HG03460 (cell line): ENCODE measurements around the gene PAPPA.

ENCODE experiments used
- ATAC-seq: cut with Tn5 transposase; IDR thresholded peaks from one replicate; pipeline ENCODE4 v1.9.1; 2021; ENCODE audit not compliant: unreplicated experiment

PAPPA gene

DNA sequence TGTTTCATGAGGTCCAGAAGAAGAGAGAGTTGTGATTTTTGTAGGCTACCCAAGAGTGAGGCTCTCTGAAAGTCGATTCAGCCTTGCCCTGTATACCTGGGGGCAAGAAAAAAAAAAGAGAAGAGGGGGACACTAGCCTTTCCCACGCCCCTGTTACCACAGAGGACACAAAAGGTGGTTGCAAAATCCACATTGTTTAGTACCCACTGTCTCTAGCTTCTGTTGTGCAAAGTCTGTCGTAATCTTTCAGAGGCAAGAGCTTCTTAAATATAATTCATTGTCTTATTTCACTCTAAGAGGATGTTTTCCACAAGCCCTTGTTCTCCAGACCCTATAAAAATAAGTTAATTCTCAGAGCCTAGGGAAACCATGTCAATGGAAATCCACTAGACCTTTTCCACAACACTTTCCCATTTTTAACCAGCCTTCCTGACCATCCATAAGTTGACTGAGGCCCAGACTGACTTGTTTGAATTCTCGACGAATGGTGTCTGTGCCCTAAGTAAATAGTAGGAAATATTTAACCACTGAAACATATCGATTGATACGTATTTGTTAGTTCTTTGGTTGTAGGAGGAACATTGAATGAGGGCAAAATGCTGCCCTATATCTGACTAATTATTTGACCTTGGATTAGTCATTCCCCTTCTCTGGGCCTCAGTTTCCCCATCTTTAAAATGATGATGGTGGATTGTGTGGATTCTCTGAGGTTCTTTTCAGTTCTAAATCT is 182.7 kb downstream of the PAPPA start:
- no peak for ATAC-seq

DNA sequence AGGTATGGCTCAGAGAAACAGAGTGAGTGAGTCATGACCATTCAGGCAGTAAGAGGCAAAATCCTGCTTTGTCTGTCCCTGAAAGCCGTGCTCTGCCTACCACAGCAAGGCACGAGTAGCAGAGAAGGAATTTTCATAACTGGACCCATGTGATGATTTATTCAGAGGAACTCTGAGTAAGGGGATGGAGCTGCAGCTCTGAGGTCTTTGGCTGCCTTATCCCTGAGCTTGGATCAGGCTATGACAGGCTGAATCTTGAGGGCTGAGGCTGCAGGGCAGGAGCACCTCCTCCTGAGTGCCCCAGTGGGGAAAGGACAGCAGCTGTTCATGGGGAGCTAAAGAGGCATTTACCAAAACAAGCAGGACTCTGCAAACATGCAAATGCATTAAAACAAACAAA is 183.4 kb downstream of the PAPPA start:
- ATAC-seq: no peak

DNA sequence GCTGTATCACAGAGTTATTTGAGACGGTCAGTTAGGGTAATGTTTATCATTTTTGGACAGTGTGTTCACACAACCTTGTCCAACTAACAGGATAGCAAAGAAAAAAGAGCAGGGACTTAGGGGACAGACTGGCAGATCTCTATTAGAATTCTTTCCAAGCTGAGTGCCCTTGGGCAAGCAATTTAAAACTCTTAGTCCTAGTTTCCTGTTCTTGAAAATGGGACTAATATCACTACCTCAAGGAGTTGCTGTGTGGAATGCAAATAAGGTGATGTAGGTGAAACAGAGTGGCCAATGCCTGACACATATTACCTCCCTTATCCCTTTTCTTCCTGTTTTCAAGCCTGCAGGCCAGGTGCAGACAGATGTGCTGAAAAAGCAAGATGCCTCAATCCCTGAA is 186.7 kb downstream of the PAPPA start:
- ATAC-seq: no peak

- ATAC-seq: no peak
These were observed 188.5 kb downstream of the PAPPA start for GRCh38 chr9:116342061-116342460.

- ATAC-seq: no peak
These were observed 189.3 kb downstream of the PAPPA start for GRCh38 chr9:116342941-116343340.

- no peak for ATAC-seq
These were observed 190.8 kb downstream of the PAPPA start for GRCh38 chr9:116344416-116344815.

- no peak for ATAC-seq
These were observed 191.8 kb downstream of the PAPPA start for GRCh38 chr9:116345393-116345792.

- no peak for ATAC-seq
These were observed 192.2 kb downstream of the PAPPA start for GRCh38 chr9:116345817-116346216.

- ATAC-seq: no peak
These were observed 196.1 kb downstream of the PAPPA start for GRCh38 chr9:116349684-116350083.

- ATAC-seq: no peak
These were observed 196.6 kb downstream of the PAPPA start for GRCh38 chr9:116350213-116350612.

GRCh38 chr9:116352958-116353357 is 199.4 kb downstream of the PAPPA start:
- ATAC-seq: no peak

DNA sequence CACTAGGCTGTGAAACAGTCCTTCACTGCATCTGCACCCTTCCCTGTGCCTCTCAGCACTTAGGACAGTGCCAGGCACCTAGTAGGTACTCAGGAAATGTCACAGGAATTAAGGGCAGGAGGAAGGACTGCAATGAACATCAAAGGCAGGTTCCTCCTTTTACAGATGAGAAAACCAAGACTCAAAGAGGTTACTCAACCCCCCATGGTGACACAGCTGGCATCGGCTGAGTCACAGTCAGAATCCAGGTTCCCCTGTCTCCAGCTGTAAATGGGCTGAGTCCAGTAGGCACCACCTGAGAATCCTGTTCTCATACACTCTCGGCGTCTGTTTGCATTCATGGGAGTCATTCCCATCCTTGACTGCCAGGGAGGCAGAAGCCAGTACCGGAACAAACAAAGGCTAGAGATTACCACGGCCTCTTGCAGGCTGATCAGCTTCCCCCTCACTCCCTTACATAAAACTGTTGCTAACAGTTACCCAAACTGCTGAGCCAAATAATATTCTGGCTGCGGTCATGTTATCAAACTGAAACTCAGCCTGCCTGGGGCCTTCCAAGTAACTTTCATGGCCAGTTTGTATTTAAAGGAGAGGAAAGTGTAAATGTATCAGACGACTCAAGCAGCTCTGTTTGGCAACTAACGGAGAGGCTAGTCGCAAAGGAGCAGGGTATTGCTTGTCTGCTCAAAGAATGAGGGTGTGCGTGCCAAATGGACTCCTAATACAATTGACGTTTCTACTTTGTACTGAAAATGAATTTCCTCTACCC is 201.7 kb downstream of the PAPPA start:
- no peak for ATAC-seq

GRCh38 chr9:116358251-116358650 is 204.7 kb downstream of the PAPPA start:
- no peak for ATAC-seq

- no peak for ATAC-seq
These were observed 206.4 kb downstream of the PAPPA start for GRCh38 chr9:116360016-116360415.

DNA sequence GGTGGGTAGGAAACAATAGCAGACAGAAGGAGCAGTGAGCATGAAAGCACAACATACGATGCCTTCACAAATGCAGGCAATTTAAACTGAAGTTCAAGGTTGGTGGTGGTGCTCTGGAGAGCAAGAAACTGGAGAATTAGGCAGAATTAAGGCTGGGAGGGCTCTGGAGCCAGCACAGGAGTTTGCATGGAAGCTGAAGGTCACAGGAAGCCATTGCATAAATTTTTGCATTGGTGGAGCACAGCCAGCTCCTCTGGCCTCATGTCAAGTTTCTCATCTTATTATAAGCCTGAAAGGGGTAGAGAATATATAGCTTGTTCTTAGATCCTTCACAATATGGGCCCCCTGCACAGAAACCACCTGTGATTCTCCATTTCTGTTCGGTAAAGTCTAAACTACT is 207.4 kb downstream of the PAPPA start:
- no peak for ATAC-seq

- ATAC-seq: no peak
These were observed 208.0 kb downstream of the PAPPA start for GRCh38 chr9:116361547-116361946.

DNA sequence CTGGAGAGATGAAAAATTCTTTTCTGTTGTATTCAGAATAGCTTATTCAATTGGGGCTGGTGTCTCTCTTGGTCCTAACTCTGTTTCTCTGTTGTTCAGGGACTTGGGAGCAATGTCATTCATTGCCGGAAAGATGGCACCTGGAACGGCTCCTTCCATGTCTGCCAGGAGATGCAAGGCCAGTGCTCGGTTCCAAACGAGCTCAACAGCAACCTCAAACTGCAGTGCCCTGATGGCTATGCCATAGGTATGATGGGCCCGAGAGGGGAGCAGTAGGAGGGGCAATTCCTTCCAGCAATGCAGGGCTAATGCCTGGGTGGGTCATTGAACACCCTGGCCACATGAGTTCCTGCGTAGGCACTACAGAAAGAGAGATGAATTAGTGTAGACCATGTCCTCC is 208.9 kb downstream of the PAPPA start:
- no peak for ATAC-seq

DNA sequence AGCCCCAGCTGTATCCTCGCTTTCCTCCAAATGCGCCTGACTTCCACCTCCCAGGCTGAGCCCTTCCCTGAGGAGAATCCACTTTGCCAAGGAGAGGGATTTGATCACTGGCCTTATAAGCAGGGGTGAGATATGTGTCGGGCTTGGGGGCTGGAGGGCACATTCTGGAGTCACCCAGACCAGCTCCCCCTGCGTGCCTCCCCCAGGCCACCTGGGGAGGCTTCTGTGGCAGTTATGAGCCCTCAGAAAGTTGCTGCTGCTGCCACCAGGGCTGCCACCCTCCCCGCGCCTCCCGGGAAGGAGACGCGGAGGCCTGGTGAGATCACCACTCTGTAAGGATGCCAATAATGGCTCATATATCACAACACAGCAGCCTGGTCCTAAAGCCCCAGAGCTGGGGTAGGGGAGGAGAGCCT is 211.5 kb downstream of the PAPPA start:
- ATAC-seq: no peak

- no peak for ATAC-seq
These were observed 212.7 kb downstream of the PAPPA start for GRCh38 chr9:116366241-116366640.

DNA sequence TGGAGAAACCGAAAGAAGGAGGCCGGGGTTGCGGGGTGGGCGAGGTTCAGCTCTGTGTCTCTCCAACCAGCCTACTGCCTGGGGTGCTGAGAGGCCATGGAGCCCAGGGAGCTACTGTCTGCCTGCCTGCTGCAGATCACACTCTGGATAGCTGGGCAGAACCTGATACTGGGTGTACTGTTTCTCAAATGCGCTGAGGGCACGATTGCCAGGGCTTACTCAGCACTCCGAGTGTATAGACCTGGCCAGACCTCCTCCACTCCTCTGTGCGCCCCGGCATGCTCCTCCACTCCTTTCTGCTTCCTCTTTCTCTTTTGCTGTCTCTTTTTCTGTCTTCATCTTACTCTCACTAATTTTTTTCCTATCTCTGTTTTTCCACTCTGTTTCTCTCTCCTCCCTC is 215.1 kb downstream of the PAPPA start:
- no peak for ATAC-seq

GRCh38 chr9:116369706-116370105 is 216.1 kb downstream of the PAPPA start:
- ATAC-seq: no peak

- no peak for ATAC-seq
These were observed 217.0 kb downstream of the PAPPA start for GRCh38 chr9:116370556-116370955.
